NCI-H69 (cell line): Measurements from ENCODE around the gene SDK1.
"Not testable (repeated sequence)": the region's sequence is repeated elsewhere in the genome, so short reads cannot be mapped to it uniquely, and the experiment has no call there.

Experiments
- DNase-seq: peaks from one replicate; lab custom pipeline; 2025; lab: John Stamatoyannopoulos, UW

Gene SDK1

GRCh38 chr7:3923307-3923918 lies 622.4 kb downstream of the SDK1 start:
- DNase-seq, result no peak

GRCh38 chr7:3924277-3924676 lies 623.2 kb downstream of the SDK1 start:
- DNase-seq, result no peak

GRCh38 chr7:3927446-3928110 lies 626.5 kb downstream of the SDK1 start:
- DNase-seq, result no peak

GRCh38 chr7:3928727-3929515 lies 627.9 kb downstream of the SDK1 start:
- DNase-seq, result no peak

GRCh38 chr7:3931843-3932242 lies 630.8 kb downstream of the SDK1 start:
- no peak for DNase-seq

- no peak for DNase-seq
These were observed 636.1 kb downstream of the SDK1 start for GRCh38 chr7:3937146-3937545.

- DNase-seq, result no peak
These were observed 636.6 kb downstream of the SDK1 start for GRCh38 chr7:3937605-3938004.

GRCh38 chr7:3941706-3942105 lies 640.7 kb downstream of the SDK1 start:
- not testable (repeated sequence) for DNase-seq

GRCh38 chr7:3942276-3942675 lies 641.2 kb downstream of the SDK1 start:
- DNase-seq, result no peak

- no peak for DNase-seq
These were observed 642.0 kb downstream of the SDK1 start for GRCh38 chr7:3942816-3943745.

GRCh38 chr7:3943779-3944520 lies 642.9 kb downstream of the SDK1 start:
- no peak for DNase-seq

GRCh38 chr7:3949242-3949640 lies 648.2 kb downstream of the SDK1 start:
- no peak for DNase-seq

GRCh38 chr7:3950249-3950648 lies 649.2 kb downstream of the SDK1 start:
- DNase-seq, result no peak

- DNase-seq, result no peak
These were observed 650.4 kb downstream of the SDK1 start for GRCh38 chr7:3951316-3952055.

GRCh38 chr7:3953133-3953532 lies 652.1 kb downstream of the SDK1 start:
- no peak for DNase-seq

- no peak for DNase-seq
These were observed 652.9 kb downstream of the SDK1 start for GRCh38 chr7:3953946-3954345.

- DNase-seq, result no peak
These were observed 654.0 kb downstream of the SDK1 start for GRCh38 chr7:3955026-3955425.

GRCh38 chr7:3955751-3956696 lies 655.0 kb downstream of the SDK1 start:
- DNase-seq, result peak; percentile 67

- DNase-seq, result no peak
These were observed 655.9 kb downstream of the SDK1 start for GRCh38 chr7:3956949-3957348.
